RKO (cell line): ENCODE measurements around the gene SH2B2.
"Not testable (repeated sequence)": the region's sequence is repeated elsewhere in the genome, so short reads cannot be mapped to it uniquely, and the experiment has no call there.

ENCODE experiments used
- DNase-seq: peaks from one replicate; pipeline ENCODE4 v3.0.0-alpha.2; 2016; ENCODE audit warnings: low spot score

SH2B2 gene

DNA sequence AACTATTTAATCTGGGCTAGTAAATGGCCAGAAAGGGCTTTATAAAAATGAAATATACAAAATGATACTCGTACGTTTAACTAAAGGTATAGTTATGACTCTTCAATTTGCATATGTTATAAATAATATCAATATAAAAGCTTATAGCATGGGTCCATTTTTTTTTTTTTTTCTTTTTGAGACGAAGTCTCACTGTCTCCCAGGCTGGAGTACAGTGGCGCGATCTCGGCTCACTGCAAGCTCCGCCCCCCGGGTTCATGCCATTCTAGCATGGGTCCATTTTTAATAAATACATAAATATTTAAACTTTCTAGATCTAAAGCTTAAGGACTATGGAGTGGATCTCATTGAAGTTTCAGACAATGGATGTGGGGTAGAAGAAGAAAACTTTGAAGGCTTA, 50.3 kb downstream of the SH2B2 start:
- not testable (repeated sequence) for DNase-seq

DNA sequence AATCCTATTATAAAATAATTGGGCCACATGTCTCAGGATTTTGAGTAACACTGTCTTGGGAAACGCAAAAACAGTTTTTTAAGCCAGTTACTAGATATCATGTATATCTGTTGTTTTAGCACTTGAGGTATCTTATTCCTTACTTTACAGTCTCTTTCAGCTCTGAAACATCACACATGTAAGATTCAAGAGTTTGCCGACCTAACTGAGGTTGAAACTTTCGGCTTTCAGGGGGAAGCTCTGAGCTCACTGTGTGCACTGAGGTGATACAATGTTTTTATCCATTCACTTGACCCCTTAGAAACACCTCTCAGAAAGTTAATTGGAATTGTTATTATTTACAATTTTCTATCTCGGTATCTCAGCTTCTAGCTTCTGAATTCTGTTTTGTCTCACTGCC, 50.8 kb downstream of the SH2B2 start:
- not testable (repeated sequence) for DNase-seq

- DNase-seq: not testable (repeated sequence)
Measured at GRCh38 chr7:102340599-102341368, 54.1 kb downstream of the SH2B2 start.

- not testable (repeated sequence) for DNase-seq
Measured at GRCh38 chr7:102346983-102347382, 60.3 kb downstream of the SH2B2 start.

- not testable (repeated sequence) for DNase-seq
Measured at GRCh38 chr7:102356344-102356743, 69.7 kb downstream of the SH2B2 start, which contains the start of gene SPDYE6. TSS of gene SPDYE6 (minus strand) at chr7:102356444. CDS start at chr7:102356023, 421 bp downstream.

- DNase-seq: peak; percentile 100
Measured at GRCh38 chr7:102363549-102364393, 77.1 kb downstream of the SH2B2 start.

DNA sequence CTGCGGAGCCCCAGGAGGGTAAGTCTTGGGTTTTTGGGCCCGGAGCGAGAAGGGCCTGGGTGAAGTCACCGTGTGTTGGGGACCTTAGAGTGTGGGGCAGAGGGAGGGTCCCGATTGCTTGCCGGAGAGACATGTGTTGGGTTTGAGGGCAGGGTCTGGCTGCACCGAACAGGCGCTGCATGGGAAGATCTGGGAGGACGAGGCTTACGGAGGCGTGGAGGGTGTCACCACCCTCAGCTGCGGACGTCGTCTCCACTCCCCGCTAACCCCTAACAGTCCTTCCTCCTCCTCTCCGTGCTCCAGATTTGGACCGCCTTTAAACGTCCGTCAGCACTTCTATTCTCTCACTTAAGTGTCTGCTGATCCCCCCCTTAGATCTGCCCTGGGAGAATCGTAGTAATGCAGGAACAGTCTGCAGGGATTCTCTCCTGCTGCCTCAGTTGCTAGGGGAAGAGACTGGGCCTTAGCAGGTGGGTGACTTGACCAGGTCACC, 77.8 kb downstream of the SH2B2 start:
- not testable (repeated sequence) for DNase-seq

- DNase-seq: not testable (repeated sequence)
Measured at GRCh38 chr7:102365390-102365789, 78.7 kb downstream of the SH2B2 start.

DNA sequence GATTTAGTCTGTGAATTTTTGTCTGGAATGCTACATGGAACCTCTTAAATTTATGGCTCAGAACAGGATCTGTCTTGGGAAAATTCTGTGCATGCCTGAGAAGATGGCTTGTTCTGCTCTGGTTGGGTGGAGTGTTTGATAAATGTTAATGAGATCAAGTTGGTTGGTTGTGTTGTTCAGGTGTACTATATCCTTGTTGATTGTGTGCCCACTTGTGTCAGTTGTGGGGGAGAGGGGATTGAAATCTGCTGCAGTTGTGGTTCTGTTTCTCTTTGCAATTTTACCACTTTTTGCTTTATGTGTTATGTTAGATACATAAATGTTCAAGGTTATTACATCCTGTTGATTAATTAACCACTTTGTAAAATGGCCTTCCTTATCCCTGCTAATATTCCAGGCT, 83.4 kb downstream of the SH2B2 start:
- not testable (repeated sequence) for DNase-seq
